IMR-90 (cell line): ENCODE measurements around the gene NFATC3. TPM values are rescaled to one million over a fixed set of nuclear protein-coding genes. Genes with fewer than 3 reads are reported as not detected.
A peak's percentile ranks its signal among the peaks of the same experiment; 100 is the strongest.

ENCODE experiments used
- ATAC-seq: fragments of 200-7000 bp; cut with Tn5 transposase; 2 replicates; pipeline ENCODE4 v1.9.1; 2020; ENCODE audit warnings: low read depth, mild to moderate bottlenecking, moderate library complexity
- BruUV-seq: library from RNA; stranded (reverse); fragments of 400-500 nt; replicated peaks from 2 replicates; lab custom pipeline; 2021; lab: Mats Ljungman, UMichigan
- CTCF ChIA-PET: fragments of 300-600 bp; formaldehyde crosslinking; extraction: SDS; loops from one replicate; lab custom pipeline; 2021; ENCODE audit warnings: antibody characterized with exemption; lab: Yijun Ruan, JAX
- POLR2A ChIA-PET: fragments of 300-600 bp; sonication (Branson Sonifier 250); formaldehyde crosslinking; loops from one replicate; lab custom pipeline; 2022; ENCODE audit warnings: antibody characterized with exemption; ENCODE audit not compliant: unreplicated experiment; lab: Charles Lee
- DNase-seq: peaks from one replicate; pipeline ENCODE4 v3.0.0; 2013
- H2AFZ ChIP-seq: replicated peaks from 2 replicates; pipeline ENCODE3; 2013; ENCODE audit warnings: low read length, mild to moderate bottlenecking; ENCODE audit not compliant: poor library complexity
- H2AK5ac ChIP-seq: 2 replicates; pipeline ENCODE4 v1.6.1; 2013; ENCODE audit warnings: low read depth, low read length, inconsistent platforms
- H2AK9ac ChIP-seq: replicated peaks from 2 replicates; pipeline ENCODE3; 2013; ENCODE audit warnings: mild to moderate bottlenecking, low read depth, low read length, moderate library complexity; ENCODE audit not compliant: poor library complexity
- H2BK120ac ChIP-seq: 2 replicates; pipeline ENCODE4 v1.6.1; 2013; ENCODE audit warnings: low read depth, low read length, inconsistent platforms
- H2BK15ac ChIP-seq: 3 replicates; pipeline ENCODE4 v1.6.1; 2013; ENCODE audit warnings: low read depth, low read length, inconsistent platforms
- H2BK20ac ChIP-seq: 2 replicates; pipeline ENCODE4 v1.6.1; 2013; ENCODE audit warnings: low read depth, mild to moderate bottlenecking, inconsistent platforms, low read length, moderate library complexity
- H2BK5ac ChIP-seq: 2 replicates; pipeline ENCODE4 v1.6.1; 2013; ENCODE audit warnings: mild to moderate bottlenecking, low read depth, low read length, inconsistent platforms; ENCODE audit not compliant: poor library complexity, severe bottlenecking
- H3K14ac ChIP-seq: replicated peaks from 2 replicates; pipeline ENCODE4 v1.6.1; 2013; ENCODE audit warnings: low read depth, low read length, inconsistent platforms
- H3K18ac ChIP-seq: 2 replicates; pipeline ENCODE4 v1.6.1; 2013; ENCODE audit warnings: low read depth, low read length, control low read depth
- H3K23ac ChIP-seq: 2 replicates; pipeline ENCODE4 v1.6.1; 2013; ENCODE audit warnings: low read depth, low read length, inconsistent platforms
- H3K27ac ChIP-seq: 2 replicates; pipeline ENCODE4 v1.5.1; 2013; ENCODE audit warnings: mild to moderate bottlenecking, control low read depth, low read length; ENCODE audit not compliant: insufficient read depth
- H3K27me3 ChIP-seq: 2 replicates; pipeline ENCODE4 v1.6.1; 2013; ENCODE audit warnings: low read length; ENCODE audit not compliant: control insufficient read depth, insufficient read depth
- H3K36me3 ChIP-seq: 2 replicates; pipeline ENCODE4 v1.6.1; 2013; ENCODE audit warnings: low read length, mixed read lengths; ENCODE audit not compliant: control insufficient read depth, insufficient read depth
- H3K4ac ChIP-seq: 2 replicates; pipeline ENCODE4 v1.6.1; 2013; ENCODE audit warnings: low read depth, low read length, inconsistent platforms
- H3K4me1 ChIP-seq: 2 replicates; pipeline ENCODE4 v1.6.1; 2013; ENCODE audit warnings: low read length, mixed read lengths; ENCODE audit not compliant: control insufficient read depth, insufficient read depth
- H3K4me2 ChIP-seq: 2 replicates; pipeline ENCODE4 v1.6.1; 2013; ENCODE audit warnings: low read depth, mild to moderate bottlenecking, control low read depth, low read length, moderate library complexity
- H3K4me3 ChIP-seq: 2 replicates; pipeline ENCODE4 v1.5.1; 2013; ENCODE audit warnings: low read depth, mild to moderate bottlenecking, control low read depth, low read length, moderate library complexity; ENCODE audit not compliant: insufficient read depth
- H3K56ac ChIP-seq: 2 replicates; pipeline ENCODE4 v1.6.1; 2013; ENCODE audit warnings: low read length, inconsistent platforms; ENCODE audit not compliant: insufficient read depth; ENCODE audit errors: extremely low read depth
- H3K79me1 ChIP-seq, 2 experiments: 2 replicates each; pipeline ENCODE4 v1.6.1; 2013; ENCODE audit warnings: low read length in 2 of 2, inconsistent platforms in 1 of 2, low read depth in 1 of 2
- H3K9ac ChIP-seq: 2 replicates; pipeline ENCODE4 v1.6.1; 2013; ENCODE audit warnings: low read depth, low read length, control low read depth
- H3K9me1 ChIP-seq: 2 replicates; pipeline ENCODE4 v1.6.1; 2013; ENCODE audit warnings: low read length, inconsistent platforms; ENCODE audit not compliant: insufficient read depth
- H3K9me3 ChIP-seq: 2 replicates; pipeline ENCODE4 v1.6.1; 2013; ENCODE audit warnings: low read length; ENCODE audit not compliant: control insufficient read depth, insufficient read depth
- H4K20me1 ChIP-seq: 2 replicates; pipeline ENCODE4 v1.6.1; 2013; ENCODE audit warnings: low read length, inconsistent platforms; ENCODE audit not compliant: insufficient read depth
- H4K5ac ChIP-seq: 2 replicates; pipeline ENCODE4 v1.6.1; 2013; ENCODE audit warnings: mild to moderate bottlenecking, low read depth, low read length, control low read depth
- H4K8ac ChIP-seq, 2 experiments: 2 replicates each; pipeline ENCODE4 v1.6.1; 2013; ENCODE audit warnings: low read depth in 2 of 2, low read length in 2 of 2, control low read depth in 1 of 2, inconsistent platforms in 1 of 2
- H4K91ac ChIP-seq: 2 replicates; pipeline ENCODE4 v1.6.1; 2013; ENCODE audit warnings: low read depth, low read length, inconsistent platforms; ENCODE audit not compliant: insufficient read depth
- BHLHE40 ChIP-seq: fragments of 150-350 bp; IDR thresholded peaks from 2 replicates; pipeline ENCODE4 v1.6.1; 2016; ENCODE audit warnings: mild to moderate bottlenecking, low read depth, low read length
- CEBPB ChIP-seq: IDR thresholded peaks from 2 replicates; pipeline ENCODE4 v1.6.1; 2012; ENCODE audit warnings: low read depth, low read length, improper control_type of control experiment
- FOS ChIP-seq: fragments of 150-350 bp; IDR thresholded peaks from 2 replicates; pipeline ENCODE4 v1.6.1; 2016; ENCODE audit warnings: low read depth, low read length
- MAFK ChIP-seq: IDR thresholded peaks from 2 replicates; pipeline ENCODE4 v1.6.1; 2012; ENCODE audit warnings: low read depth, low read length, improper control_type of control experiment
- MAZ ChIP-seq: IDR thresholded peaks from 2 replicates; pipeline ENCODE4 v1.6.1; 2012; ENCODE audit warnings: low read depth, mild to moderate bottlenecking, low read length, improper control_type of control experiment, moderate library complexity, borderline replicate concordance
- POLR2A ChIP-seq: IDR thresholded peaks from 2 replicates; pipeline ENCODE4 v1.6.1; 2012; ENCODE audit warnings: mild to moderate bottlenecking, low read depth, low read length
- RAD21 ChIP-seq: IDR thresholded peaks from 2 replicates; pipeline ENCODE4 v1.6.1; 2012; ENCODE audit warnings: low read length, improper control_type of control experiment
- RCOR1 ChIP-seq: IDR thresholded peaks from 2 replicates; pipeline ENCODE4 v1.6.1; 2012; ENCODE audit warnings: mild to moderate bottlenecking, low read length, improper control_type of control experiment; ENCODE audit not compliant: insufficient replicate concordance
- RFX5 ChIP-seq: IDR thresholded peaks from 2 replicates; pipeline ENCODE4 v1.8.0; 2012; ENCODE audit warnings: low read depth, mild to moderate bottlenecking, low read length, moderate library complexity
- SMC3 ChIP-seq: fragments of 150-350 bp; IDR thresholded peaks from 2 replicates; pipeline ENCODE4 v1.6.1; 2016; ENCODE audit warnings: low read depth, mild to moderate bottlenecking, antibody characterized with exemption, low read length, moderate library complexity
- USF2 ChIP-seq: fragments of 150-350 bp; IDR thresholded peaks from 2 replicates; pipeline ENCODE4 v1.6.1; 2017; ENCODE audit warnings: mild to moderate bottlenecking, antibody characterized with exemption, low read length, low read depth
- WGBS, 2 experiments: methylation state at CpG; one replicate each; pipeline versions ENCODE4 v1.1.5 to v1.1.7; 2013; ENCODE audit warnings: missing lambda C conversion rate in 2 of 2; ENCODE audit not compliant: insufficient read length in 1 of 2; ENCODE audit errors: extremely low coverage in 2 of 2; 5-methylcytosine and 5-hydroxymethylcytosine counted together
- dilution Hi-C: fragments of 300-500 bp; cut with HindIII; formaldehyde crosslinking; loops from one replicate; pipeline ENCODE4 v1.14.3; 2018; ENCODE audit warnings: low sequenced_read_pairs; ENCODE audit not compliant: unreplicated experiment
- in situ Hi-C: fragments of 300-500 bp; cut with MboI; formaldehyde crosslinking; loops from 3 replicates; pipeline ENCODE4 v1.14.3; 2019; ENCODE audit warnings: low sequenced_read_pairs, inconsistent platforms, mixed read lengths
- intact Hi-C: fragments of 100-400 bp; cut with micrococcal nuclease; formaldehyde crosslinking; loops from 2 replicates; pipeline ENCODE4 v1.10.0; 2022
- polyA plus RNA-seq, 3 experiments: library from polyadenylated mRNA; depleted of rRNA; stranded (reverse); fragments of >200 nt; gene quantifications; 2 replicates each; pipeline ENCODE4 v1.2.3, GENCODE V29; 2012; ENCODE audit warnings: low replicate concordance in 1 of 3
- total RNA-seq: library from RNA; depleted of rRNA; stranded (reverse); fragments of >200 nt; gene quantifications from 2 replicates; pipeline ENCODE4 v1.2.3, GENCODE V29; 2012
- TF ChIP-seq, protein P1 (sequence below): fragments of 150-350 bp; IDR thresholded peaks from 2 replicates; pipeline ENCODE4 v1.6.1; 2016; ENCODE audit warnings: low read depth, mild to moderate bottlenecking, low read length, moderate library complexity, borderline replicate concordance

NFATC3 gene
- total and polyA plus RNA-seq, 2 of the 4 experiments (the other 2 are of a cell fraction), result 6.3 to 21.5 TPM

- TF ChIP-seq CEBPB (peak; percentile 94), SMC3 (peak; percentile 50)
These were observed 20.3 kb upstream of the NFATC3 start (continued) for GRCh38 chr16:68064791-68065365.

DNA sequence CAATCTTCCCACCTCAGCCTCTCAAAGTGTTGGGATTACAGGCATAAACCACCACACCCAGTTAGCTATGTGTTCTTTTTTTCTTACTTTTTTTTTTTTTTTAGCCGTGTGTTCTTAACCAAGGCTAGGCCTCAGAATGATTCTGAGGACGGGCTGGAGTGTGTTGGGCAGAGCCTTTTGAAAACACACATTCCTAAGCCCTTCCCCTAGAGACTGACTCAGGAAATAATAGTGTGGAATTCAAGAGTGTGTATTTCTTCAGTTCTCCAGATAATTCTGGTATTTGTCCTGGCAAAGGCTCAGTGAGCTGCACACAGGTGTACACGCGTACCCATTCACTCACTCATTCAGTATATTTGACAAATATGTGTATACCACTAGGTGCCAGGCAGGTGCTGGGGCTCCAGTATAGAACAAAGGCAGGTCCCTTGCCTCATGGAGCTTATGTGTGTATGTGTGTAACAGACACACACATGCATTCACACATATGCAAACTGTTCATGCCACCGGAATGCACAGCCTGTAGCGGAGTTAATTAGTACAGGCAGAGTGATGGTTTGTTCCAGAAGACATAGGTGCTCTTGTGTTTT, 19.4 kb upstream of the NFATC3 start:
- Histone ChIP-seq H3K9ac (no peak overlapping the region), H2AK9ac (peak overlapping the region; percentile 22), H3K79me1 (0 out of 4 replicates have a peak, but pooled peaks cover 0 to 5% of the 10 kb centered on the region in 2 experiments), H2BK120ac (peak overlapping the region; percentile 52), H3K4me2 (peak overlapping the region; percentile 15; the same call in 1 of the 2 replicates), H2AK5ac (peak overlapping the region; percentile 87; the same call in 1 of the 2 replicates), H3K18ac (peak overlapping the region; percentile 65; the same call in 1 of the 2 replicates), H2AFZ (no peak overlapping the region), H3K27me3 (no peaks in the 10 kb centered on the region), H3K23ac (peak overlapping the region; percentile 48; the same call in 1 of the 2 replicates), H3K14ac (peak overlapping the region; percentile 35; the same call in 1 of the 2 replicates), H4K20me1 (peaks cover 23% of the 10 kb centered on the region), H3K4me1 (peaks cover 16% of the 10 kb centered on the region), H3K9me3 (no peaks in the 10 kb centered on the region), H4K91ac (peak overlapping the region; percentile 50), H2BK20ac (peak overlapping the region; percentile 56), H2BK15ac (peak overlapping the region; percentile 73; the same call in 1 of the 3 replicates), H3K36me3 (peaks cover 19% of the 10 kb centered on the region), H4K8ac (peak overlapping the region in 1 of 2 experiments; percentile 80; a peak in 2 of 4 replicates), H3K4me3 (no peak overlapping the region), H3K4ac (peak overlapping the region; percentile 80), H2BK5ac (peak overlapping the region; percentile 90), H4K5ac (peak overlapping the region; percentile 50; the same call in 1 of the 2 replicates), H3K27ac (peak overlapping the region; percentile 72), H3K9me1 (peaks cover 14% of the 10 kb centered on the region), H3K56ac (no peak overlapping the region)
- no TSS peak for BruUV-seq
- ChIA-PET CTCF (interaction anchor here (0.7 to 1.2 kb wide), 5 partner anchors 11 to 165 kb away, joined by 3 to 10 read pairs (median 3); partner anchors contain the start of gene NFATC3), POLR2A (interaction anchor here (0.6 to 0.7 kb wide), 2 partner anchors 131 to 858 kb away, joined by 3 to 8 read pairs; no protein-coding TSS in a partner anchor)
- dilution Hi-C loops, result no loop called here
- DNase-seq (peak; percentile 82), ATAC-seq (peak; percentile 77)
- in situ Hi-C loops, result no loop called here
- WGBS, 2 experiments, result no CpG with 5 or more reads among the region's 6 CpGs
- intact Hi-C loops, result no loop called here
- no peak for TF ChIP-seq BHLHE40
- TF ChIP-seq RFX5, result no peak
- no peak for TF ChIP-seq CEBPB
- no peak for TF ChIP-seq RAD21
- TF ChIP-seq MAFK, result no peak
- TF ChIP-seq, protein P1, sequence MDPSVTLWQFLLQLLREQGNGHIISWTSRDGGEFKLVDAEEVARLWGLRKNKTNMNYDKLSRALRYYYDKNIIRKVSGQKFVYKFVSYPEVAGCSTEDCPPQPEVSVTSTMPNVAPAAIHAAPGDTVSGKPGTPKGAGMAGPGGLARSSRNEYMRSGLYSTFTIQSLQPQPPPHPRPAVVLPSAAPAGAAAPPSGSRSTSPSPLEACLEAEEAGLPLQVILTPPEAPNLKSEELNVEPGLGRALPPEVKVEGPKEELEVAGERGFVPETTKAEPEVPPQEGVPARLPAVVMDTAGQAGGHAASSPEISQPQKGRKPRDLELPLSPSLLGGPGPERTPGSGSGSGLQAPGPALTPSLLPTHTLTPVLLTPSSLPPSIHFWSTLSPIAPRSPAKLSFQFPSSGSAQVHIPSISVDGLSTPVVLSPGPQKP, result no peak
- no peak for TF ChIP-seq POLR2A
- TF ChIP-seq FOS, result no peak
- TF ChIP-seq MAZ, result no peak
- no peak for TF ChIP-seq RCOR1
- TF ChIP-seq USF2, result no peak
